MCF 10A (cell line): ENCODE data around the gene HOXB5. TPM values are rescaled to one million over a fixed set of nuclear protein-coding genes. Genes with fewer than 3 reads are reported as not detected.
A peak's percentile ranks its signal among the peaks of the same experiment; 100 is the strongest.

Source experiments
- BruUV-seq: library from RNA; stranded (reverse); fragments of 400-500 nt; replicated peaks from 2 replicates; lab custom pipeline; 2021; lab: Mats Ljungman, UMichigan
- CTCF ChIA-PET: fragments of 300-600 bp; sonication (Branson Sonifier 250); formaldehyde crosslinking; extraction: SDS; loops from one replicate; lab custom pipeline; 2021; ENCODE audit warnings: antibody characterized with exemption, inconsistent platforms; lab: Yijun Ruan, JAX
- POLR2A ChIA-PET: fragments of 300-600, 350-650 bp; sonication (Branson Sonifier 250); formaldehyde crosslinking; extraction: SDS; loops from one replicate; lab custom pipeline; 2020; ENCODE audit warnings: antibody characterized with exemption, inconsistent platforms; lab: Yijun Ruan, JAX
- DNase-seq: peaks from one replicate; pipeline ENCODE4 v3.0.0-alpha.2; 2018; ENCODE audit not compliant: unreplicated experiment
- H3K27ac Mint-ChIP-seq: one replicate; pipeline ENCODE4 v1.8.0; 2022; ENCODE audit warnings: mild to moderate bottlenecking, low read depth, mixed read lengths; ENCODE audit not compliant: unreplicated experiment
- H3K27me3 Mint-ChIP-seq: one replicate; pipeline ENCODE4 v1.8.0; 2022; ENCODE audit warnings: mixed read lengths; ENCODE audit not compliant: insufficient read depth, unreplicated experiment
- H3K36me3 Mint-ChIP-seq: one replicate; pipeline ENCODE4 v1.8.0; 2022; ENCODE audit warnings: mild to moderate bottlenecking, moderate library complexity, mixed read lengths; ENCODE audit not compliant: insufficient read depth, unreplicated experiment
- H3K4me1 Mint-ChIP-seq: one replicate; pipeline ENCODE4 v1.8.0; 2022; ENCODE audit warnings: mixed read lengths; ENCODE audit not compliant: insufficient read depth, unreplicated experiment
- H3K4me3 Mint-ChIP-seq: one replicate; pipeline ENCODE4 v1.8.0; 2022; ENCODE audit warnings: mild to moderate bottlenecking, moderate library complexity, mixed read lengths; ENCODE audit not compliant: unreplicated experiment
- H3K9me3 Mint-ChIP-seq: one replicate; pipeline ENCODE4 v1.8.0; 2022; ENCODE audit warnings: mixed read lengths; ENCODE audit not compliant: unreplicated experiment
- CTCF ChIP-seq: fragments of 200-600 bp; IDR thresholded peaks from one replicate; pipeline ENCODE4 v1.8.0; 2022; ENCODE audit warnings: antibody characterized with exemption, mild to moderate bottlenecking; ENCODE audit not compliant: unreplicated experiment
- intact Hi-C: fragments of 100-400 bp; cut with micrococcal nuclease; formaldehyde crosslinking; loops from 2 replicates; pipeline ENCODE4 v1.14.1; 2022
- total RNA-seq: library from RNA; stranded (reverse); gene quantifications from 2 replicates; pipeline ENCODE4 v1.2.3, GENCODE V29; 2022

The HOXB5 gene
- total RNA-seq, 1 experiment from 2014 or later: not detected

GRCh38 chr17:48600244-48601098 lies 6.9 kb upstream of the HOXB5 start:
- no peak for DNase-seq
- ChIA-PET CTCF (interaction anchor here (0.8 to 1.4 kb wide), 2 partner anchors 253 to 260 kb away, joined by 3 read pairs; no protein-coding TSS in a partner anchor), POLR2A (no interaction called here)
- BruUV-seq: no TSS peak
- no peaks in the 10 kb centered on the region for H3K36me3 Mint-ChIP-seq
- H3K9me3 Mint-ChIP-seq: no peaks in the 10 kb centered on the region
- H3K4me3 Mint-ChIP-seq: no peak overlapping the region
- peaks cover 5% of the 10 kb centered on the region for H3K4me1 Mint-ChIP-seq
- no peak overlapping the region for H3K27ac Mint-ChIP-seq
- intact Hi-C loops: no loop called here
- peaks cover 79% of the 10 kb centered on the region for H3K27me3 Mint-ChIP-seq
- no peak for TF ChIP-seq CTCF

GRCh38 chr17:48599354-48599753 lies 5.8 kb upstream of the HOXB5 start:
- BruUV-seq: no TSS peak
- DNase-seq: no peak
- Mint-ChIP-seq H3K9me3 (no peaks in the 10 kb centered on the region), H3K27me3 (peaks cover 68% of the 10 kb centered on the region), H3K4me3 (no peak overlapping the region), H3K4me1 (no peaks in the 10 kb centered on the region), H3K27ac (no peak overlapping the region), H3K36me3 (no peaks in the 10 kb centered on the region)
- TF ChIP-seq CTCF: no peak
- ChIA-PET CTCF (no interaction called here), POLR2A (interaction anchor here (0.7 kb wide), 1 partner anchor 22 kb away, joined by 3 read pairs; no protein-coding TSS in a partner anchor)
- intact Hi-C loops: no loop called here

- Mint-ChIP-seq H3K27me3 (peaks cover 62% of the 10 kb centered on the region), H3K4me3 (no peak overlapping the region), H3K9me3 (no peaks in the 10 kb centered on the region), H3K36me3 (no peaks in the 10 kb centered on the region), H3K4me1 (no peaks in the 10 kb centered on the region), H3K27ac (no peak overlapping the region)
- no peak for TF ChIP-seq CTCF
- ChIA-PET POLR2A (no interaction called here), CTCF (interaction anchor here (0.5 to 0.7 kb wide), 2 partner anchors 419 to 502 kb away, joined by 3 to 4 read pairs; no protein-coding TSS in a partner anchor)
- no peak for DNase-seq
- intact Hi-C loops: no loop called here
- no TSS peak for BruUV-seq
These were observed 5.2 kb upstream of the HOXB5 start for GRCh38 chr17:48598736-48599135.

- BruUV-seq: no TSS peak
- peak; percentile 38 for DNase-seq
- Mint-ChIP-seq H3K27ac (peak overlapping the region; percentile 46), H3K36me3 (no peaks in the 10 kb centered on the region), H3K4me1 (no peaks in the 10 kb centered on the region), H3K27me3 (peaks cover 57% of the 10 kb centered on the region), H3K9me3 (no peaks in the 10 kb centered on the region), H3K4me3 (peak overlapping the region; percentile 66)
- no peak for TF ChIP-seq CTCF
- ChIA-PET CTCF (interaction anchor here (0.5 to 0.7 kb wide), 2 partner anchors 418 to 501 kb away, joined by 3 to 4 read pairs; no protein-coding TSS in a partner anchor), POLR2A (no interaction called here)
- intact Hi-C loops: no loop called here
These were observed 4.4 kb upstream of the HOXB5 start for GRCh38 chr17:48597778-48598631.
